ENCODE measurements around the gene ACAP1. TPM values are rescaled to one million over a fixed set of nuclear protein-coding genes. Genes with fewer than 3 reads are reported as not detected.

ACAP1 gene
- total and polyA plus RNA-seq, 12 donors, result 2.4 to 23.4 (median 13.4) TPM

GRCh38 chr17:7311110-7311705 is 25.1 kb upstream of the ACAP1 start:
- H3K9me3 ChIP-seq, result no peaks in the 10 kb centered on the region
- H3K27ac ChIP-seq, result no peak overlapping the region
- H3K4me3 ChIP-seq, result no peak overlapping the region
- ATAC-seq (no peak), DNase-seq (no peak)
- H3K4me1 ChIP-seq, result peaks cover 12 to 76% (median 59%) of the 10 kb centered on the region in 9 donors
- intact Hi-C loops (cut with DNase I), result no loop called here
- TF ChIP-seq CTCF (IDR thresholded peaks at IDR 0.05), result no peak
- no peaks in the 10 kb centered on the region for H3K27me3 ChIP-seq
- peaks cover 0 to 55% (median 44%) of the 10 kb centered on the region in 9 donors for H3K36me3 ChIP-seq
- 76 to 89% methylated on average over 7 of the region's 7 CpGs for WGBS, 2 donors

GRCh38 chr17:7312432-7313087 is 23.8 kb upstream of the ACAP1 start:
- ATAC-seq (no peak), DNase-seq (no peak)
- WGBS, 2 donors, result 75 to 77% methylated on average over 7 of the region's 7 CpGs
- Histone ChIP-seq H3K27me3 (no peaks in the 10 kb centered on the region), H3K9me3 (no peaks in the 10 kb centered on the region), H3K36me3 (peaks cover 0 to 68% (median 50%) of the 10 kb centered on the region in 9 donors), H3K4me1 (peaks cover 12 to 72% (median 55%) of the 10 kb centered on the region in 9 donors), H3K27ac (no peak overlapping the region), H3K4me3 (no peak overlapping the region)
- intact Hi-C loops (cut with DNase I), result no loop called here
- no peak for TF ChIP-seq CTCF (IDR thresholded peaks at IDR 0.05)

- intact Hi-C loops (cut with DNase I), result no loop called here
- WGBS, 2 donors, result 86% methylated on average over 7 of the region's 7 CpGs
- TF ChIP-seq CTCF (IDR thresholded peaks at IDR 0.05), result peak in 1 of 9 donors; percentile 16
- Histone ChIP-seq H3K27ac (peak overlapping the region in 2 of 10 donors; percentile 97 to 98), H3K4me3 (peak overlapping the region in 1 of 10 donors; percentile 99), H3K9me3 (no peaks in the 10 kb centered on the region), H3K27me3 (no peaks in the 10 kb centered on the region), H3K36me3 (peaks cover 0 to 75% (median 53%) of the 10 kb centered on the region in 9 donors), H3K4me1 (peaks cover 12 to 69% (median 54%) of the 10 kb centered on the region in 9 donors)
- DNase-seq, result no peak
- no peak for ATAC-seq
Measured at GRCh38 chr17:7313088-7313889, 23.0 kb upstream of the ACAP1 start.

Data from heart right ventricle (tissue), 16 donors.